ENCODE results near the gene ZNF714.
"Not testable (repeated sequence)": the region's sequence is repeated elsewhere in the genome, so short reads cannot be mapped to it uniquely, and the experiment has no call there.

Gene ZNF714

DNA sequence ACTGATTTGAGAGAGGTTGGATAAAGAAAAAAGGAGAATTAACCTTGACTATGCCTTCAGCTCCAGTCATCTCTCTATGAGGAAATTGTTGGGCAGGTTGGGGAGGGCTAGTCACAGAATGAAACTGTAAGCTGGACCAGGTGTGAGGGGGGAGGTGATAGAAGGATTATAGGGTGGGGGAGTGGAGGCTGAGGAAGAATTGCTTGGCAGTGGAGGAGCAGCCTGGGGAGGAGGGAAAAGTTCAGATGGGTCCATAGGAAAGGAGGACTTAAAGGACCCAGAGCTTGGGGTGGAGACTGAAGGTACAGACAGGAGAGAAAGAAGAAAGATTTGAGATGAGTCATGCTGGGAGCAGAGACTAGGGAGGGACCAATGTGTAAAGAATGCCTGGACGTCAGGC is 51.6 kb downstream of the ZNF714 start:
- no peak for DNase-seq

DNA sequence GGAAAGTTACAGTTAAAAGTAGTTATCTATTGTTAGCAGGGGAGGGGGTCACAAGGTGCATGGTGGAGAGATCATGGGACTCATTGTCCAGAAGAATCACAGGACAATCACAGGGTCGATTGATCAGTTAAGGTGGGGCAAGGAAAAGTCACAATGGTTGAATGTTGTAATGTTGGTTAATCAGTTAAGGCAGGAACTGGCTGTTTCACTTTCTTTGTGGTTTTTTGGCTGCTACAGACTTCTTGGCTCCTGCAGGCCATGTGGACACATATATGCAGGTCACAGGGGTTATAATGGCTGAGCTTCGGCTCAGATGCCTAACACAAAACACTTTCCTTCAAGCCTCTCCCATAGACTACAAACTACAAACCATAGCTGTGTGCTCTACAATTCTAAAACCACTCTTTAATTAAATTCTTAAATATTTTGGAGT is 52.9 kb downstream of the ZNF714 start:
- no peak for DNase-seq

DNA sequence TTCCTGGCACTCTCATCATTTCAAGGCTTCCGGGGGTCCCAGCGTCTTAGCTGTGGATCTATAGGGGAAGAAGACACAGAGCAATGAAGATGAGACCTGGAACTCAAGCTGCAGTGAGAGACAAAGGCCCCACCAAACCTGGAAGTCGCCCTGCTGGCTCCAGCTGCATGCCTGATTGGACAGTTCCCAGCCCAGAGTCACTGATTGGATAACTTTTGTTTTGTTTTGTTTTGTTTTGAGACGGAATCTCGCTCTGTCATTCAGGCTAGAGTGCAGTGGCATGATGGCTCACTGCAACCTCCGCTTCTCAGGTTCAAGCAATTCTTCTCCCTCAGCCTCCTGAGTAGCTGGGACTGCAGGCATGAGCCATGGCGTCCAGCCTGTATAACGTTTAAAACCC is 53.4 kb downstream of the ZNF714 start:
- DNase-seq, result no peak

DNA sequence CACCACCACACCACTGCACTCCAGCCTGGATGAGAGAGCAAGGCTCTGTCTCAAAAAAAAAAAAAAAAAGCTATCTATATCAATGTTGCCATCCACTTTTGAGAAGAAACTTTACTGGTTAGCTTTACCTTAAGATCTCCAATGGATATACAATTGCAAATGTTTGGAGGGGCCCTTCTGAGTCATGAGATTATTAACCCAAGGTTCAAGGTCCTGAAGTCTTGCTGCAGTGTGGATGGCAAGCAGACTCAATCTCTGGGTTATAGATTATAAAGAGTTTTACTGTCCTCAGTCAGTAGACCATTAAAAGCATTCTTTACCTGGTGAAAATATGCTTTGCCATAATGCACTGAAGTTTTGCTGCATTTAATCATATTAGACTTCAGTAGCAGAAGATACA is 56.1 kb downstream of the ZNF714 start:
- DNase-seq, result no peak

DNA sequence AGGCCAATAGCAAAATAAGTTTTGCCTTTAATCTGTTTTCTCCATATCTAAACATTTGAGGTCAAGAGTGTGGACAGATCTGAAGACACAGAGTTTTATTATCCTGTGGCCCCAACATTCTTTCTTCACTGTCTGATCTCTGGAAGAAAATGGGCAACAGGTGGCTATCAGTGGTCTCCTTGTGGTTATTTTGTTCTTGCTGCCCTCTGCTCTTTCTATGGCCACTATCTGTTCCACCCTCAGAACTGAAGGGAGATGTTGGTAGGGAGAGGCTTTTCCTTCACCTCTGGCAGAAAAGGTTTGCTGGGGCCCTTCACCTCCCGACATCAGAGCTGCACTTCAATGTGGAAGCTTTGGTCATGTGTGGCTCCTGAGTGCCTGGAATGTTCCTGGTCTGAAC is 59.0 kb downstream of the ZNF714 start:
- not testable (repeated sequence) for DNase-seq

DNA sequence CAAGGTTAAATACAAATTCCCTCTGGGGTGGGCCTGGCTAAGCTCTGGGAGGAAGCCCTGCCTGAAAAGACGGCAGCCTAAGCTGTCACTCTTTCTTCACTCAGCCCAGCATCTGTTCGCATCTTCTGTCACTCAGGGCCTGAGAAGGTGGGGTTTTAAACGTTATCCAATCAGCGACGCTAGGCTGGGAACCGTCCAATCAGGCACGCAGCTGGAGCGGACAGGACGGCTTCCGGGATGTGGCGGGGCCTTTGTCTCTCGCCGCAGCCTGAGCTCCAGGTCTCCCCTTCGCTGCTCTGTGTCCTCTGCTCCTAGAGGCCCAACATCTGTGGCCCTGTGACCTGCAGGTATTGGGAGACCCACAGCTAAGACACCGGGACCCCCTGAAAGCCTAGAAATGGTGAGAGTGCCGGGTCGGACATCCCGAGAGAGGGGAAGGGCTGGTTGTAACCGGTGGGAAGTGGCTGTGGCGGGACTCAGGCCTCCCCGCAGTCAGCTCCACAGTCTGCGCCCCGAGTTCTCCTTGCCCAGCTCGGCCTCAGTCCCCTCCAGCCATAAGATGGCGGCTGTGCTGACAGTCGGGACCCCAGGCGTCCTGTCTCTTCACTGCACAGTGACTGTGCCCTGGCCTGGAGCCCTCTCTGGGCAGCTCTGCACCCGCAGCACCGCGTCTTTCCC is 59.9 kb downstream of the ZNF714 start, which contains the start of gene ZNF431:
Gene ZNF431, plus strand, starts transcription at position 254 of the 678 bp plus-strand sequence. Its CDS starts 144 bp downstream, at position 398.
- DNase-seq, result peak; percentile 83

DNA sequence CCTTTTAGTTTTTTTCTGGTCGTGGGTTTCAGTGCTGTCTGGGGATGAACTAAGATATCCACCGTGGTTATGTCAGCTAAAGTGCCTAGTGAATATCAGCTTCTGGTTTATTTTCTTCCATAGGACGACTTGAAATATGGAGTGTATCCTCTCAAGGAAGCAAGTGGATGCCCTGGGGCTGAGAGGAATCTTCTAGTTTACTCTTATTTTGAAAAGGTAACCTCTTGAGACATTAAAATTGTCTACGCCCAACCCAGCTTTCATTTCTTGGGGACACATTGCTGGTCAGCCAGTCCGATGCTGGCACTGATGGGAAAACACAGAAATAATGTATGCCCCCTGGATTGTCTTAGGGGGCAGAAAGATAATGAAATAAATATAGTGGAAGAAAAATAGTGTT is 61.4 kb downstream of the ZNF714 start:
- DNase-seq, result no peak

DNA sequence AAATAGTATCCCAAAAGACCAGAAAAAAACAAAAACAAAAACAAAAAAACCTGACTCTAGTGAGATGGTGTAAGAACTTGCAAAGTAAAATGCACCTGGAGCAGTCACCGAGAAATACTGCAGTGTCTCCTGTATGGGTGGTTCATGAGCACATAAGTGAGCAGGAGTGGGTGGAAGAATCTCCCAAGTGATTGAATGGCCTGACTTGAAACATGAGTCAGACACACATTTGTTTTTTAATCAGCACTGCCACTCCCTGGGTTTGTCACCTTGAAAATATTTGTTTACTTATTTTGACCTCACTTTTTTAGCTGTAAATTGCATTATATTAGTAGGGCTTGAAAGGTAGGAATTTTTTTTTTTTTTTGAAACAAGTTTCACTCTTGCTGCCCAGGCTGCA is 61.9 kb downstream of the ZNF714 start:
- DNase-seq, result no peak

DNA sequence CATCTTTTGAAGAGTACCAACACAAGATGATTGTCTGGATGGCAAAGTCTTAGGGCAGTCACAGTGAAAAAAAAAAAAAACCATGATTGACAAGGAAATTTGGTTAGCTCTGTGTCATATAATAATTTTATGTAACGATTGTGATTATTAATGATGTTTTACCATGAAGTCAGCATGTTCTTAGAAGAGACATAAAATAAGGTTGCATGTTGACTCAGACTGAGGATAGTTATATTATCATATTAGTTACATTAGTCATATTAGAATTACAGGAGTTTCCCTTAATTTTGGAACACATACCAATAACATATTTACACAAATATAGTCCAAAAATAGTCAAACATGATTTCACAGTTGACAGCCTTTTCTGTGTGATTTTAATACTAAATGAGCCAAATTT is 65.5 kb downstream of the ZNF714 start:
- no peak for DNase-seq

DNA sequence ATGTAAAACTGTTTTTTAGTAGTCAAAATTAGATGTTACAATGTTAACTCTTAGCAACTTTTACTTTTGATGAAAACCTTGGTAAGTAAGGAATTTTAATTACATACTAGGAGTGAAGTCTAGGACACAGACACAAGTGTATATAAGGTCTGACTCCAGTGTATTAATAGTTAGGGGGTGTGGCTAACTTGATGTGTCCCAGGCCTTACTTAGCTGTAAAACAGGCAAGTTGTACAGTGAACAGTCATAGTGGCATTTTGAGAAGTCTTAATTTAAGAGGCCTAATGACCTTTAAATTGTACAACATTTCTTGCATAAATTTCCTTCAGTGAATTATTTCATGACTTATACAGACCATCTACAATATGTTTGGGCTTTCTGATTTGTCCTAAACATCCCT is 66.7 kb downstream of the ZNF714 start:
- DNase-seq, result no peak

DNA sequence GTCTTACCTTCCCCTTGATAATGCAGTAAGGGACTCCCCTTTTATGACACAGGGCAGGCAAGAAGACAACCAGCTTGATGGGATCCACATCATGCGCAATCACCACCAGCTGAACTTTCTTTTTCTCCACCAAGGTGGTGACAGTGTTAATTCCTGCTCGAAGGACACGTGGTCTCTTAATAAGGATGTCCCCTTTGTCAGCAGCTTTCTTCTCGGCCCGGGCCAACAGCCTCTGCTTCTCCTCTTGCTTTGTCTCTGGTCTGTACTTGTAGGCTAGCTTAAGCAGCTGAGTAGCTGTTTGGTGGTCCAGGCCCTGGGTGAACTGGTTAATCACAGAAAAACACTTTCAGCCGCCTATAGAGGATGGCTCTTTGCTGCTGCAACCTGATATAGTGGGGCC is 67.9 kb downstream of the ZNF714 start:
- DNase-seq, result no peak

DNA sequence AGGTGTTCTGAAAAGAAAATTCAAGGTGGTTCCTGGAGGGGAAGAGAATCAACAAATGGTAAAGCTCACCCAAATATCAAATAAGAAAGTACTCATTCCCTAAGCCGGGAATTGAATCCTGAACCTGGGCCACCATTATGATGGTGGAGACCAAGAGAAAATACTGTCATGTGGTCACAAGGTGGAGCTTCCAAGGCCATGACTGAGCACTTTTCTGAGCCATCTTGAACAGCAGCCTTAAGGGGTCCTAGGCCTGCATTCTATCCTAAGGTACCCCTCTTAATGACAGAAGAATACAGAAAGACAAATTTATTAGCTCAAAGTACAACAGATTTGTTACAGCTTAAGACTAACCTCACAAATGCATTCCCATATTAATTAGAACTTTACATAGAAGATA is 69.5 kb downstream of the ZNF714 start:
- DNase-seq, result no peak

DNA sequence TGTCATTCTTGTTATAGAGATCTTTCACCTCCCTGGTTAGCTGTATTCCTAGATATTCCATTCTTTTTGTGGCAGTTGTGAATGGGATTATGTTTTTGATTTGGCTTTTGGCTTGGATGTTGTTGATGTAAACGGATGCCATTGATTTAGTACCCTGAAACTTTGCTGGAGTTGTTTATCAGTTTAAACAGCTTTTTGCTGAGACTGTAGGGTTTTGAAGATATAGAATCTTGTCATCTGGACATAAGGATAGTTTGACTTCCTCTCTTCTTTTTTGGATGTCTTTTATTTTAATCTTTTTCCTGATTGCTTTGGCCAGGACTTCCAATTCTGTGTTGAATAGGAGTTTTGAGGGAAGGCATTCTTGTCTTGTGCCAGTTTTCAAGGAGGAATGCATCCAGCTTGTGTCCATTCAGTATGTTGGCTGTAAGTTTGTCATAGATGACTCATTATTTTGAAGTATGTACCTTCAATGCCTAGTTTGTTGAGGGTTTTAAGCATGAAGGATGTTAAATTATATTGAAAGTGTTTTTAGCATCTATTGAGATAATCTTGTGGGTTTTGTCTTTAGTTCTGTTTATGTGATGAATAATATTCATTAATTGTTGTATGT is 76.6 kb downstream of the ZNF714 start:
- DNase-seq, result no peak

DNA sequence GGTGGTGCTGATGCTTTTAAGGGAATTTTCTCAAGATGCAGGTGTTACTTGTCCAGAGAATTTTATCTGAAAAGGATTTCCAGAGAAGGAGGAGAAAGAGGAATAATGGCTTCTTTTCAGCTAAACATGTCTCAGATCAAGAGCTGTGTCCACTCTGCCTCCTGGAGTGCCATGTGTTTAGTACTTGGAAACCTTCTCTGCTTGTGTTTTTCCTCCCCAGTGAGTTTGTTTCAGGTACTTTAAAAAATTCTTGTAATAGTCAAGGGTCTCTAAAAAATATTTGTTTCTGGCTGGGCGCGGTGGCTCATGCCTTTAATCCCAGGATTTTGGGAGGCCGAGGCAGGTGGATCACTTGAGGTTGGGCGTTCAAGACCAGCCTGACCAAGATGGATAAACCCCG is 82.5 kb downstream of the ZNF714 start:
- no peak for DNase-seq

DNA sequence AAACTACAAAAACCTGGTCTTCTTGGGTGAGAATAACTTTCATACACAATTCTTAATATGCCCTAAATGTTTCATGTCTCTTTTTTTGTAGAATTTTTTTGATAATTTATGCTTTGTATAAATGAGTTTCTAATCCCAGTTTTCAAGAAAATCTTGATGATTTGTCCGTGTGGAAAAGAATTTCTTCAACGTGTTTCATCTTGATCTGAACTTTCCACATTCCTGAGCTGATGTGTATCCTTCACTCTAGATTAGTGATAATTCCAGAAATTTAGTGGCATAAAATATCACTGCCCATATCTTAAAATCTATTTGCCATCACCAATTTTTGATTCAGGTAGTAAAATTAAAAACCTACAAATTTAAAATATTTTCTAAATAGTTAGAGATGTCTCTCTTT is 84.4 kb downstream of the ZNF714 start:
- no peak for DNase-seq

Data from activated CD4-positive, CD25-positive, alpha-beta regulatory T cell treated with anti-CD3 and anti-CD28 coated beads, Interleukin-2, amount 50 U/mL, for 72 hours (primary cell).